ENCODE measurements around the gene FGR.

DNA sequence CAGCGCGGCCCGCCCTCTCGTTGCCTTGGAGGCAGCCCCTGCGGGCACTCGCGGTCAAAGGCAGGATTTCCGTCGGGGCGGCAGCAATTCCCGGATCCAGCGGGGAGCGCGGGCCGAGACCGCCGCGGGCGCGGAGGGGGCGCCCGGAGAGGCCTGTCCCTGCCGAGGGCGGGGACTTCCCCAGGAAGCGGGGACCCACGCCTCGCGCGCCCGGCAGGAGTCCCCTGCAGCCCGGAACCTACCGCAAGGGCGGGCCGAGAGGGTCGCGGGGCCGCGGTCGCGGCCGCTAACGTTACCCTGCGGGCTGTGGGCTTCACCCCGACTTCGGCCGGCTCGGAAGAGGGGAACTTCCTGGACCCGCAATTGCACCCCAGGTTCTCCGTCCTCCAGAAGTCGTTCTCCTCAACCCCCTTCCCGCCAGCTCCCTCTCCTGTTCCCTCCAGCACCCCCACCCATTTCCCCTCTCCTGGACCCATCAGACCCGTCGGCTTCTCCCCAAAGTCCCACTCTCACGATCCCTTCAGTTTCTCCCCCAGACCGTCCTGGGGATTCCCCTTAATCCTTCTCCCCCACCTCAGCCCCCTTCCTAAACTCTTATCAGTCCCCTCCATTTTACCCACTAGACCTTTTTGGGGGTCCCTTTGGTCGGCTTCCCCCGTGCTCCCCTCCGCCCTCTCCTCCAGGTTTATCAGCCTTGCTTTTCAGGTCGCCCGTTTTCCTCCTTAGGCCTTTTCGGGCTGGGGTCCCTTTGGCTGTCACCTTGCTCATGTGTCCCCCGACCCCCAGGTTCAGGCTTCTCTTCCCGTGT is 604 bp downstream of the FGR start:
- TF ChIP-seq EZH2phosphoT487 (IDR thresholded peaks at IDR 0.05; ENCODE audit: borderline replicate concordance, low read length): no peak
- TF ChIP-seq, protein P1, sequence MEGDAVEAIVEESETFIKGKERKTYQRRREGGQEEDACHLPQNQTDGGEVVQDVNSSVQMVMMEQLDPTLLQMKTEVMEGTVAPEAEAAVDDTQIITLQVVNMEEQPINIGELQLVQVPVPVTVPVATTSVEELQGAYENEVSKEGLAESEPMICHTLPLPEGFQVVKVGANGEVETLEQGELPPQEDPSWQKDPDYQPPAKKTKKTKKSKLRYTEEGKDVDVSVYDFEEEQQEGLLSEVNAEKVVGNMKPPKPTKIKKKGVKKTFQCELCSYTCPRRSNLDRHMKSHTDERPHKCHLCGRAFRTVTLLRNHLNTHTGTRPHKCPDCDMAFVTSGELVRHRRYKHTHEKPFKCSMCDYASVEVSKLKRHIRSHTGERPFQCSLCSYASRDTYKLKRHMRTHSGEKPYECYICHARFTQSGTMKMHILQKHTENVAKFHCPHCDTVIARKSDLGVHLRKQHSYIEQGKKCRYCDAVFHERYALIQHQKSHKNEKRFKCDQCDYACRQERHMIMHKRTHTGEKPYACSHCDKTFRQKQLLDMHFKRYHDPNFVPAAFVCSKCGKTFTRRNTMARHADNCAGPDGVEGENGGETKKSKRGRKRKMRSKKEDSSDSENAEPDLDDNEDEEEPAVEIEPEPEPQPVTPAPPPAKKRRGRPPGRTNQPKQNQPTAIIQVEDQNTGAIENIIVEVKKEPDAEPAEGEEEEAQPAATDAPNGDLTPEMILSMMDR (IDR thresholded peaks at IDR 0.05; ENCODE audit: low read depth, low read length, poor library complexity, severe bottlenecking): no peak

Measured in DOHH2 (cell line).